Ectodermal cell (in vitro differentiated cells): ENCODE results near the gene ADAMTS14.
A peak's percentile ranks its signal among the peaks of the same experiment; 100 is the strongest.
"Not testable (repeated sequence)": the region's sequence is repeated elsewhere in the genome, so short reads cannot be mapped to it uniquely, and the experiment has no call there.

Experiments used
- H3K27ac ChIP-seq: 2 replicates; pipeline ENCODE4 v1.7.0; 2013; ENCODE audit warnings: mild to moderate bottlenecking, low read depth, low read length; ENCODE audit not compliant: insufficient read depth, poor library complexity, severe bottlenecking
- H3K27me3 ChIP-seq: 2 replicates; pipeline ENCODE4 v1.7.0; 2013; ENCODE audit warnings: mild to moderate bottlenecking, low read length; ENCODE audit not compliant: insufficient read depth, control insufficient read depth, poor library complexity, severe bottlenecking
- H3K36me3 ChIP-seq: one replicate; pipeline ENCODE4 v1.7.0; 2013; ENCODE audit warnings: low read length; ENCODE audit not compliant: control insufficient read depth, insufficient read depth
- H3K4me1 ChIP-seq: one replicate; pipeline ENCODE4 v1.7.0; 2013; ENCODE audit warnings: low read length; ENCODE audit not compliant: control insufficient read depth, insufficient read depth
- H3K4me3 ChIP-seq: 2 replicates; pipeline ENCODE4 v1.7.0; 2013; ENCODE audit warnings: low read depth, low read length, control low read depth; ENCODE audit not compliant: insufficient read depth
- H3K9me3 ChIP-seq: 2 replicates; pipeline ENCODE4 v1.7.0; 2013; ENCODE audit warnings: mild to moderate bottlenecking, low read length, moderate library complexity; ENCODE audit not compliant: control insufficient read depth
- WGBS, 2 experiments: methylation state at CpG; one replicate each; pipeline ENCODE4 v1.1.7; 2013; ENCODE audit warnings: missing lambda C conversion rate in 2 of 2; 5-methylcytosine and 5-hydroxymethylcytosine counted together

Gene ADAMTS14

DNA sequence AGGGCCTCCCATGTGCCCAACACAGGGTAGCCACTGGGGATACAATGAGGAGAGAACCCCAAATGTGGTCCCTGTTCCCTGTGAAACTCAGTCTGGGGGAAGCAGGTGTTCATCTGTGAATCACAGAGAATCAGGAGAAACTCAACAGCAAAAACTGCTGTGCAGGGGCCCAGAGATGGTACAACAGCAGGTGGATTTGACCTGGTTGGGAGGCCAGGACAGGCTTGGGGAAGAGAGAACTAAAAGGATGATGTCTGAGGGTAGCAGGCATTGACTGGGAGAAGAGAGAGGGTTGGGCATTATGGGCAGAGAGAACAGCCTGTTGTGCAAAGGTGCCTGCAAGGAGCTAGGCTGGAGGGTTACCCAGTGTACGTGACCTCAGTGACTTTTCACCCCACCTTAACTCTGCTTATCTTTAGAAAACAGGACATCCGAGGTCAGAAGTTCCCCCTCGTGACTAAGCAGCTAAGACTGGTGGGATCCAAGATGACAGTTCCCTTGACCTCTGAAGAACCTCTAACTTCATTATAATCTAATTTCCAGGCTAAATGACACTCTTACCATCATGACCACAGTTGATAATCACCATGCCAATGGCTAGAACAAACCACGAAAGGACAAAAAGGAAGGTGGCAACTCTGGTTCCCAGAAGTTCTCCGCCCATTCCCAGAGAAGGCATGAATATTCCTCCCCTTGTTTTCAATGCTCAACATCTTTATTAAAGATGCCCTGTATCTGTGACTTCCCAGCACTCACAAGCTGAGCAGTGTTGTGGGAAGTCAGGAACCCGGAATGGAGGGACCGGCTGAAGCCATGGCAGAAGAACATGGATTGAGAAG lies 5.1 kb upstream of the ADAMTS14 start:
- Histone ChIP-seq H3K4me1 (peaks cover 12% of the 10 kb centered on the region), H3K27me3 (peaks cover 12% of the 10 kb centered on the region), H3K9me3 (no peaks in the 10 kb centered on the region), H3K4me3 (no peak overlapping the region), H3K36me3 (no peaks in the 10 kb centered on the region), H3K27ac (no peak overlapping the region)
- 93 to 97% methylated on average over 7 of the region's 7 CpGs for WGBS, 2 experiments

DNA sequence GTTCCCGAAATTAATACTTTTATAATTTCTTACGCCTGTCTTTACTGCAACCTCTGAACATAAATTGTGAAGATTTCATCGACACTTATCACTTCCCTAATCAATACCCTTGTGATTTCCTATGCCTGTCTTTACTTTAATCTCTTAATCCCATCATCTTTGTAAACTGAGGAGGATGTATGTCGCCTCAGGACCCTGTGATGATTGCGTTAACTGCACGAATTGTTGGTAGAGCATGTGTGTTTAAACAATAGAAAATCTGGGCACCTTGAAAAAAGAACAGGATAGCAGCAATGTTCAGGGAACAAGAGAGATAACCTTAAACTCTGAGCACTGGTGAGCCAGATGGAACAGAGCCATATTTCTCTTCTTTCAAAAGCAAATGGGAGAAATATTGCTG lies 4.5 kb upstream of the ADAMTS14 start:
- Histone ChIP-seq H3K4me1 (peaks cover 12% of the 10 kb centered on the region), H3K27me3 (peaks cover 19% of the 10 kb centered on the region)
- not testable (repeated sequence) for H3K9me3 ChIP-seq, H3K4me3 ChIP-seq, H3K36me3 ChIP-seq, H3K27ac ChIP-seq
- WGBS, 2 experiments, result 97 to 98% methylated on average over 6 of the region's 6 CpGs

DNA sequence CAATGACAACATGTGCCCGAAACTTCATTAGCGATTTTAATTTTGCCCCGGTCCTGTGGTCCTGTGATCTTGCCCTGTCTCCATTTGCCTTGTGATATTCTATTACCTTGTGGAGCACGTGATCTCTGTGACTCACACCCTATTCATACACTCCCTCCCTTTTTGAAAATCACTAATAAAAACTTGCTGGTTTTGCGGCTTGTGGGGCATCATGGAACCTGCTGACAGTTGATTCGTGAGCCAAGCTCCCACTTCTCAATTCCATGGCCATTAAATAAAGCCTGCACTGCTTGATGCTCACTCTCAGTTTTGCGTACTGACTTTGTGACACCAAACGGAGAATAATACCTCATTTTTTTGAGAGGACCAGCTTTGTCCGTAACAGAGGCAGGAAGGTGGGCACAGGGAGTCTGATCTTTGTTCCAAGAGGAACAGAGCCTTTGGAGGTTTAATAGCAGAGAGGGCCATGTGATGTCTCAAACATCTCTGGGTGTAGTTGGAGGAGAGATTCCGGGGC lies 3.8 kb upstream of the ADAMTS14 start:
- peaks cover 12% of the 10 kb centered on the region for H3K4me1 ChIP-seq
- no peaks in the 10 kb centered on the region for H3K36me3 ChIP-seq
- H3K4me3 ChIP-seq, result no peak overlapping the region
- WGBS, 2 experiments, result 94 to 95% methylated on average over 10 of the region's 10 CpGs
- no peak overlapping the region for H3K27ac ChIP-seq
- no peaks in the 10 kb centered on the region for H3K9me3 ChIP-seq
- peaks cover 26% of the 10 kb centered on the region for H3K27me3 ChIP-seq

DNA sequence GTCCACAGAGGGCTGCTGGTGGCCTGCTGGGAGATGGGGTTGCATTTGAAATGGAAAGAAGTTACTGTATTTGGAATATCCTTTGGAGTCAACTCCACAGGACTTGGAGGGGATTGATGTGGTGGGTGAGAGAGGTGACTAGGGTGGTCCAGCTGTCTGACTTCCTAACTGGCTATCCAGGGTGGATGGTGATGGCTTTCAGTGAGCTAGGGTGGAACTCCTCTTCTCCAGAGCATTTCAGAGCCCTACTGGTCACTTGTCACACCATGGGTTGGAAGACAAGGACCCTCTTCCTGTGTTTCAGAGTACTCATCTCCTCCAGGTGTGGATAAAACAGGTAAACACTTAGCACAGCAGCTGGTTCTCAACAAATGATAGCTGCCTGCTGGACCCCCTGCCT lies 3.3 kb upstream of the ADAMTS14 start:
- no peak overlapping the region for H3K4me3 ChIP-seq

DNA sequence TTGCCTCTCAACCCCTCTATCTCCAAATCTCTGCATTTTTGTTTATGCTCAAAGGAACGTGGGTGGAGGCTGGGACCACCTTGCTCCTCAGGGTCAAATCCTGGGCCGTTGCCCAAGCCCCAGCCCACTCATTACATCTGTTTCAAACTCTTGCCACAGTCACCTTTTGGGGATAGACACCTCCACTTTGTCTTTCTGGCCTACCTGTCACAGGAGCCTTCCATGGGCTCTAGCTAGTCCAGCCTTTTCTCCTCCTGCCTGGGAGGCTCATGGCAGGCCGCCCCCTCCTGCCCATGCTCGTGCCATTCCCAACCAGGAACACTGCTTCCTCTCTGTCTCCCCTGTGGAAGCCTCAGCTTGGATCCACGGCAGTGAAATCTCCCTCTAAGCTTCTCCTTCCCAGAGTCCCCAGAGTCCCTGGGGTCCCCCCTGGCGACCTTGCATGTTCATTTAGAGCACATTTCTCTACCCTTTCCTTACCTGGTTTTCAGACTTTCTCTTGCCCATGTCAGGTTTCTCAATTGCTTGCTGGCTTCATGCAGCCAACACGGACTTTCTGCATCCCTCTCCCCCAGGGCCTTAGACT lies 2.5 kb upstream of the ADAMTS14 start:
- Histone ChIP-seq H3K4me1 (peaks cover 9% of the 10 kb centered on the region), H3K27ac (no peak overlapping the region), H3K36me3 (no peaks in the 10 kb centered on the region), H3K4me3 (no peak overlapping the region), H3K9me3 (no peaks in the 10 kb centered on the region), H3K27me3 (peaks cover 39% of the 10 kb centered on the region)
- 87 to 91% methylated on average over 6 to 7 of the region's 7 CpGs for WGBS, 2 experiments

More for the DNA sequence above, 3.3 kb upstream of the ADAMTS14 start:
- Histone ChIP-seq H3K4me1 (peaks cover 12% of the 10 kb centered on the region), H3K27ac (no peak overlapping the region), H3K9me3 (no peaks in the 10 kb centered on the region), H3K36me3 (no peaks in the 10 kb centered on the region), H3K27me3 (peaks cover 31% of the 10 kb centered on the region)

DNA sequence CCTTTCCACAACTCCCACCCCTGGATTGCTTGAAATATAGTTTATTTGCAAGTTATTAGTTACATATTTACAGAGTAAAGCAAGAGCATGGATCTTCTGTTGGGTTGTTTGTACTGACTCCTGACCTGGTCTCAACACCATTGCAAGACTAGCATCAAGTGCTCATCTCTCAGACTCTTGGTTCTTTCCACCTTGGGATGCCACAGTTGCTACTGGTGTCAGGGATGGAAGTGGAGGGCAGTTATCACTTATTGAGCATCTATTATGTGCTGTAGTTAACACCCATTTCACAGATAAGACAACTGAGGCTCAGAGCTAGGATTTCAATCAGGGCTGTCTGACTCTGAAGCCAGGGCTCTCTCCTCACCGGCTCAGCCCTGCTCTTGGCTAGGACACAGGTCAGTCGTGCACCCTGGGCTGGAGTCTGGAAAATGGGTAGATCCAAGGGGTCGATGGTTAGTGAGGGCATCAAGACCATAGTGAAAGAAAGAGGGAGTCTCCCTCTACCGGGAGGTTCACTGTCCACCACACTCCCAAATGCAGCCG lies 614 bp upstream of the ADAMTS14 start:
- Histone ChIP-seq H3K27ac (no peak overlapping the region), H3K9me3 (no peaks in the 10 kb centered on the region), H3K27me3 (peaks cover 41% of the 10 kb centered on the region), H3K4me1 (peaks cover 13% of the 10 kb centered on the region), H3K36me3 (no peaks in the 10 kb centered on the region), H3K4me3 (peak overlapping the region; percentile 40)
- 37 to 41% methylated on average over 5 of the region's 5 CpGs for WGBS, 2 experiments

DNA sequence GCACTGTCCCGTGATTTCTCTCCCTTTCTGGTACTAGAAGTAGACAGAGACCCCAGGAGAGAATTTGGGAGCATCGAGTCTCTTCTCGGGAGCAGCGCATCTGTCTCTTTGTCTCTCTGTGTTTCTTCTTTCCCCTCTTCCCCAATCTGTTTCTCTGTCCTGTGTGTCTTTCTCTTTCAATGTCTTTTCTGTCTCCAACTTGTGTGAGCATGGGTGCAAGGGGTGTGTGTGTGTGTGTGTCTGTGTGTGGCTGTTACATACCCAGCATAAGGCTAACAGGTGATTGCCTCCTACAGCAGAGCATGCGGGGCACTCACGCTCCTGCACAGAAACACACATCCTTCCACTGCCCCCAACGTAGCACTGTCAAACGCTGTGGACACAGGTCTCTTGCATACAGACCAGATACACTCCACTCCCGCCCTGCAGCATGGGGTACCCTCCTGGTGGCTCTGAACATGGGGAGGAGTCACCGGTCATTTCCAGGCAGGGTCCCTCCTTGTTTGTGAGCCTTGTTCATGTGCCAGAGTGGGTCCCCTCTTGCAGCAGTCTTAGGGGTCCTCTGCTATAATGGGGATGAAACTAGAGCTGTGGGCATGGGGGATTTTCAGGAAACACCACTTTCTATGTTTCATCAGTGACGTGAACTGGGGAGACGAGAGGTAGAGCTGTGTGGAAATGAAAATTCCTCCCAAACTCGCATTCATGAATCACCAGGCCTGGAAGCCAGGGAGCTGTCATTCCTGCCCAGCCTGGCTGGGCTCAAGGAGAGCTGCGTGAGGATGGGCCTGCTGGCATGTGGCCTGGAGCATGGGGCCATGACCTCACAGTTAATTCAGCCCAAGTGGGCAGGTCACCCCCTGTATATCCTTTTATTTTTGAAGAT lies 980 bp downstream of the ADAMTS14 start:
- no peak overlapping the region for H3K4me3 ChIP-seq
- H3K36me3 ChIP-seq, result no peaks in the 10 kb centered on the region
- no peak overlapping the region for H3K27ac ChIP-seq
- H3K9me3 ChIP-seq, result no peaks in the 10 kb centered on the region
- 72 to 78% methylated on average over 14 of the region's 14 CpGs for WGBS, 2 experiments
- H3K27me3 ChIP-seq, result peaks cover 41% of the 10 kb centered on the region
- peaks cover 13% of the 10 kb centered on the region for H3K4me1 ChIP-seq

DNA sequence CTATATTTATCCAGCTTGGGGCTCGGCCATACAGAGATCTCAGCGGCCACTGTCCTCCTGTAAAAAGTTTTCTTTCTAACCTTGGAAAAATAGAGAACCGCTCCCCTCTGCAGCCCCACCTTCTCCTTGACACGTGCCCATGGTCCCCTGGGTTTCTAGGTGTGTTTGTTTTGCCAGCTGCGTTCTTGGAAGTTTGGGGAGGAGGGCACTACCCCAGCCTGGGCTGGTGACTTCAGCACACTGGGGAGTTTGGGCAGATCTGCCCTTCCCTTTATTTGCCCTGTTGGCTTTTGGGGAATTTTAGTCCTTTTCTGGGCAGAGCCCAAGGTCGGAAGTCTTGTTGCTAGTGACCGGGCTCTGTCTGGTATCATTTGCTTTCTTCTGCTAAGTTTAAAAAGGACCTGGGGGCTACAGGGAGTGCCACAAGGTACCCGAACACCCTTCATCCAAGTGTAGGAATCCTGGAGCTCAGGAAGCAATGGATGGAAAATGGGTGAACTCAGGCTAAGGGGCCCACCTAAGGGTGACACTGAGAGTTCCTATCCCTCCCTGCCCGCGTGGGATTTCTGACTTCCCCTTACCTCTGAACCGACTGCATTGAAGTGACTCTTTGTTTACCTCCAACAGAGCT lies 1.7 kb downstream of the ADAMTS14 start:
- 84 to 85% methylated on average over 11 of the region's 11 CpGs for WGBS, 2 experiments
- no peak overlapping the region for H3K27ac ChIP-seq

DNA sequence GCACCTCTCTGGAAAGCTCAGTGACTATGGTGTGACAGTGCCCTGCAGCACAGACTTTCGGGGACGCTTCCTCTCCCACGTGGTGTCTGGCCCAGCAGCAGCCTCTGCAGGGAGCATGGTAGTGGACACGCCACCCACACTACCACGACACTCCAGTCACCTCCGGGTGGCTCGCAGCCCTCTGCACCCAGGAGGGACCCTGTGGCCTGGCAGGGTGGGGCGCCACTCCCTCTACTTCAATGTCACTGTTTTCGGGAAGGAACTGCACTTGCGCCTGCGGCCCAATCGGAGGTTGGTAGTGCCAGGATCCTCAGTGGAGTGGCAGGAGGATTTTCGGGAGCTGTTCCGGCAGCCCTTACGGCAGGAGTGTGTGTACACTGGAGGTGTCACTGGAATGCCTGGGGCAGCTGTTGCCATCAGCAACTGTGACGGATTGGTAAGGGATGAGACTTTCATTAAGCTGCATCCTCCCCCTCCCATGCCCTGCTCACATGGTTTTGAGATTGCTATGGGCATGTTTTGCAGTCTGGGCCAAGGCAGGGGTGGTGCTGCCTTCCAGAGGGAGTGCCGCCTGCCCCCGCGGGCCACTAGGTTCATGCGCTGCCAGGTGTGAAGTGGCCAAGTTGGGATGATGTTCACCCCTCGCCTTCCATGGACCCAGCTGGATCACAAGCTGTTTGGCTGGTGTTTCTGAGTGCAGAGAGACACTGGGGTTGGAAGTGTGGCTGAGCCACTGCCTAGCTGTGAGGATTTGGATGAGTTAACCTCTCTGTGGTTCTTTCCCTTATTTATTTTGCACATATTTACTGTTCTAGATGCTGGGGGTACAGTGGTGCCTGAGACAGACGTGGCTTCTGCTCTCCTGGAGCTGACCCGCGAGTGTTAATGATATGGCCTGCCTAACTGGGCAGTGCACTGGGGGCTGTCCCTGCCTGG lies 2.5 kb downstream of the ADAMTS14 start:
- H3K4me1 ChIP-seq, result peaks cover 13% of the 10 kb centered on the region
- 92 to 93% methylated on average over 24 of the region's 24 CpGs for WGBS, 2 experiments

More for the DNA sequence above, 1.7 kb downstream of the ADAMTS14 start:
- Histone ChIP-seq H3K27me3 (peaks cover 41% of the 10 kb centered on the region), H3K4me3 (no peak overlapping the region), H3K9me3 (no peaks in the 10 kb centered on the region), H3K4me1 (peaks cover 13% of the 10 kb centered on the region), H3K36me3 (no peaks in the 10 kb centered on the region)

More for the DNA sequence above, 2.5 kb downstream of the ADAMTS14 start:
- no peak overlapping the region for H3K4me3 ChIP-seq
- peaks cover 41% of the 10 kb centered on the region for H3K27me3 ChIP-seq
- no peak overlapping the region for H3K27ac ChIP-seq
- H3K36me3 ChIP-seq, result no peaks in the 10 kb centered on the region
- H3K9me3 ChIP-seq, result no peaks in the 10 kb centered on the region
